NCI-H524 (cell line): ENCODE results near the gene LPCAT1.
"Not testable (repeated sequence)": the region's sequence is repeated elsewhere in the genome, so short reads cannot be mapped to it uniquely, and the experiment has no call there.

Experiments
- DNase-seq, 2 experiments: peaks; one replicate each; lab custom pipeline; 2025; lab: John Stamatoyannopoulos, UW

Gene LPCAT1

DNA sequence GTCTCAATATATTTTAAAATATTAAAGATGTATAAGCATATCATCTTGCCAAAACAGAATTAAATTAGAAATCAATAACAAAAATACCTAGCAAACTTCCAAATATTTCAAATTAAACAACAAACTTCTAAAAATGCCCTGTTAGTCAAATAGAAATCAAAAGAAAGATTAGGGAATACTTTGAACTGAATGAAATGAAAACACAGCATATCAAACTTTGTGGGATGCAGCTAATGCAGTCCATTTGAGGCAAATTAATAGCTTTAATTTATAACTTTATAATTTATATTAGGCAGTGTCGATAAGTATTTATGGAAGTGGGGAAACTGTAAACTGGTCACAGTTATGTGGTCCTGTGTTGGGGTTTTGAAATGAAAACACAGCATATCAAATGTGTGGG lies 95.7 kb downstream of the LPCAT1 start:
- no peak for DNase-seq

DNA sequence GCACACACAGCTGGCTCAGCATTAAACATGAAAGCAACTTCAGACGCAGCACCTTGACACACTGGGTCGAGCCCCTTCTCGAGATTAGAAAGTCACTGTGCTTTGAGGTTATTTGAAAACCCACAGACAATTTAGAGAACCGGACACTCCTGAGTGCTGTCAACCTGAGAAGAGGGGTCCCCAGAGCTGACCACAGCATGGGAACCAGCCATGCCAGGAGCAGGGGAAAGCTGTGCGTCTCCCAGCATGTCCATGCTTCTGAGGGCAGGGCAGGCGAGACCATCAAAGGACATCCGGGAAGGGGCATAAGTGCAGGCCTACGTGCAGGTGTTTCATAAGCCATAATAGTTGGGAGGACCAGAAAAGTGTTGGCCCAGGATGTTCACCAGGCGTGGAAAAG lies 99.0 kb downstream of the LPCAT1 start:
- DNase-seq, result no peak

DNA sequence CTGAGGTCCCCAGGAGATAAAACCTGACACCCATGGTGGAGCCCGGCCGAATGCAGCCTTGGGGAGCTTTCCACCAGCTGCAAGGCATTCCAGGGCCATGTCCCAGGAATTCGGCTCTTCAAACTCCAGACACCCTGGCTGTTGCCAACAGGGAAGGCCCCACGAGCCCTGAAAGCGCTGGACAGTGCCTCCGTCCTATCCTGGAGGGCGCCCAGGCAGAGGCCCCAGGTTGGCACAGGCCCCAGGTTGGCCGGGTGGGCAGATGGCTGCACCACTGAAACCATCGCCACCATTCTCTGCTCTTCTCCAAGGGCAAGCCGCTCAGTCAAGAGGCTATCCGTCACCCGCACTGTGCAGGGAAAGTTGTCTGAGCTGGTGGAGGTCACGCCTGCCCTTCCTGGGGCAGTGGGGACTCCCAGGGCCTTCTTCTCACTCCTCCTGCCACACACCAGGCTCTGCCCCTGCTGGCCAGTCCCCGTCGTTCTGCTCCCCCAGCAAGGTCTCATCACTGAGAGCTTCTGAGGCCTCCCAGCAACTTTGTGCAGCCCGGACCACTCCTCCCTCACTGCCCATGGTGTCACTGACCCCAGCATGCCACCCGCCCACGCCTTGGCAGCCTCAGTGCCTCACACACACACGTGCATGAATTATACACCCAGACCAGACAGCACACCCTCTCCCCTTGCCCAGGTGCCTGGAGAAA lies 99.7 kb downstream of the LPCAT1 start:
- no peak for DNase-seq

DNA sequence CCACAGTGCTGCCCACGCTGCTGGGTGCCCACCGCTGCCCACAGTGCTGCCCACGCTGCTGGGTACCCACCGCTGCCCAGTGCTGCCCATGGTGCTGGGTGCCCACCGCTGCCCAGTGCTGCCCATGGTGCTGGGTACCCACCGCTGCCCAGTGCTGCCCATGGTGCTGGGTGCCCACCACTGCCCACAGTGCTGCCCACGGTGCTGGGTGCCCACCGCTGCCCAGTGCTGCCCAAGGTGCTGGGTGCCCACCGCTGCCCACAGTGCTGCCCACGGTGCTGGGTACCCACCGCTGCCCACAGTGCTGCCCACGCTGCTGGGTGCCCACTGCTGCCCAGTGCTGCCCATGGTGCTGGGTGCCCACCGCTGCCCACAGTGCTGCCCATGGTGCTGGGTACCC lies 101.2 kb downstream of the LPCAT1 start:
- not testable (repeated sequence) for DNase-seq

DNA sequence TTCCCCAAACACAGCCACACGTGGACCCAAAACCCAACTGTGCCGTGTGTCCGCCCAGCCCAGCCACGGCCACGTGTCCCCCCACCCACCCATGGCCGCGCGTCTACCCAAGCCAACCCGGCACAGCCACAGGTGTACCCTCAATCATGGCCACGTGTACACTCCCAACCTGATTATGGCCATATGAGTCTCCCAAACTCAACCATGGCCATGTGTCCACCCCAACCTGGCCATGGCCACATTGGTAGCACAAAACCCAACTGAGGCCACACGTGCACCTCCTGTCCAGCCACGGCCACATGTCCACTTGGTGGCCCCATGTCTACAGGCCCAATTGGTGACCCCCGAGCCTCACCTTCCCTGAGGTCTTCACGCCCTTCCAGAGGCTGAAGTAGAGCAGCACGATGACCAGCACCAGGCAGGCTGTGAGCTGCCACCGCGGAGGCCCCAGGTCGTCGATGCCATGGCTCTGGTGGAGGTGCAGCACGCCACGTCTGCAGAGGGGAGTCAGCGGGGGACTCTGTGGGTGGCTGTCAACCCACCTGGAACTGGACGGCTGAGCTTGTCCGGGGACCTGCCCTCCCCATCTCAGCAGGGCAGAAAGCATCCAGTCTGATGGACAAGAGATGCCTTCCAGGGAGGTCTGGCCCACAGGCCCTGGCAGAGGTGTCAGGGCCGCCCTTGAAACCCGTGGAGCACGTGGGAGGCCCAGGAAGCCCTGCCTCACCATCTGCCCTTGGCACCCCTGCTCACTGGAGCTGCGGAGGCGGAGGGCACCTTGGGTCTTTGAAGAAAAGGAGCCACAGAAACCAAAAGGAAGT lies 102.0 kb downstream of the LPCAT1 start:
- DNase-seq, result no peak

DNA sequence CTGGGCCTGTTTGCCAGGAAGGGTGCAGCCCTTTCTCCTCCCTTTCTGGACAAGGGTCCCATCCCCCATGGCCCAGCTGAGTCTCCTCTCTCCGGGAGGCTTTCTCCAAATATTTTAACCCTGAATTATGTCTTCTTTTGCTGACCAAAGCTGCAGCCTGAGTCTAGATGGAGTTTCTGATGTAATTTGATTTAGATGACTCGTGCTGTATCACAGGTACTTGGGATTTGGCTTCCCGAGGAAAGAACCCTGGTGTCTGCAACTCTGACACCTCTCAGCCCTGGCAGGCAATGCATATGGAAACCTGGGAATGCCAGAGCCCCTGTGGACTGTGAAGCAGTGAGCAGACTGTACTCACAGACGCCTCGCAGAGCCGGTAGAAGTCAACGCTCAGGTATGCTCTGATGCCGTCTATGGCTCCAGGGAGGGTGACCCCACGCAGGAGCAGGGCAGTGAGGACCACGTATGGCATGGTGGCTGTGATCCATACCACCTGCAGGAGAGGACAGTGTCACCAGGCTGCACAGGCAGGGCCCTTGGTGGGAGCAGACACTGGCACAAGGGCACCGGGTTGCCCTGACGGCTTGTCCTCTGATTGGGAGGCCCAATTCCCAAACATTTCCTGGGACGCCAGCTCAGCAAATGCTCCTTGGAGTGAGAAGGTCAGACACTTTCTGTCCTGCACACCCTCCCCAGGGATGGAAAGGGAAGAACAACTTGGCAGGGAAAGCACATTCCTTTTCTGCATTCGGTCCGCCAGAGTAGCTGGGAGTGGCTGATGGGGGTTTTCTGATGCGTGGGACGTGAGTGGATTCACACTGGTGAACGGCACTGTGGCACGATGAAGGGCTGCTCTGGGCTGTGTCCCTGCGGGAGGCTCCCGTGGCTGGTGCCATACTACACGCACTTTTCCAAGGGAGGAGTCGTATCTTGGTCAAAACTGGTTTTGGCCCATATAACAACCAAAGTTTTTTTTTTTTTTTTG lies 103.3 kb downstream of the LPCAT1 start:
- no peak for DNase-seq

DNA sequence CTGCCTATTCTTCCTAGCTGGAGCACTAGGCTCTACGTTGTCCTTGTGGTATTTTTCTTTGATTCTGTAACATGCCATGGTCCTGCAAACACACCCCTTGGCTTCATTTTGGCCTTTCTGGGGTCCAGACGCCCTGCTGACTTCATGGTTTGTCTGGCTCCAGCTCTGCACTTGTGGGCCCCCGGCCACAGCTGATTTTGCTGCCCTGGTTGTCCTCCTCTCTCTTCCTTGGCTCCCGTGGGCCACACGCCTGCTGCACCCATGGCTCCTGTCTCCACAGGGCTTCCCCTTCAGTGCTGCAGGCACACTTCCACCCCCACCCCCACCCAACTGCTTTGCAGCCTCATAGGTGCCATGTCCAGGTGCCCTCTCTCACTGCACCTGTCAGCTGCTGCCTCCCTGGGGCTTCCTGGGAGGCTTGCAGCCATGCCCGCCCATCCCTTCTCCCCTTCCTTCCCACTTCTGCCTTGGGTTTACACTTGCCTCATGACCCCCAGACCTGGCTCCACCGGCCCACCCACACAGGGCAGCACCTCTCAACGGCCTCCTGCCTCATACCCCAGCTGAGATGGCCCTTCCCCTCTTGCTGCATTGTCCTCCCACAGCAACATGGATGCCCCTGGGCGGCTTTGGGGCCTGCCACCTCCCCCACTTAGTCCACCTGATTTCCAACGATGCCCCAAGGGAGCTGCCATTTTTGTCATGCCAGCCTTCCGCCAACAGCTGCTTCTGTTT lies 104.1 kb downstream of the LPCAT1 start:
- no peak for DNase-seq

DNA sequence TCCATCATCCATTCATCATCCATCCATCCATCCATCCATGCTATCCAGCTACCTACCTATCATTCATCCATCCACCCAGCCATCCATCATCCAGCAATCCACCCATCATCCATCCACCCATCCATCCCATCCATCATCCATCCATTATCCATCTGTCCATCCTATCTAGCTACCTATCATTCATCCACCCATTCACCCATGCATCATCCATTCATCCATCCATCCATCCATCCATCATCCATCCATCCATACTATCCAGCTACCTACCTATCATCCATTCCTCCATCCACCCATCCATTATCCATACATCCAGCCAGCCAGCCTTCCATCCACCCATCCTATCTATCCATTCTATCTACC lies 104.9 kb downstream of the LPCAT1 start:
- no peak for DNase-seq

DNA sequence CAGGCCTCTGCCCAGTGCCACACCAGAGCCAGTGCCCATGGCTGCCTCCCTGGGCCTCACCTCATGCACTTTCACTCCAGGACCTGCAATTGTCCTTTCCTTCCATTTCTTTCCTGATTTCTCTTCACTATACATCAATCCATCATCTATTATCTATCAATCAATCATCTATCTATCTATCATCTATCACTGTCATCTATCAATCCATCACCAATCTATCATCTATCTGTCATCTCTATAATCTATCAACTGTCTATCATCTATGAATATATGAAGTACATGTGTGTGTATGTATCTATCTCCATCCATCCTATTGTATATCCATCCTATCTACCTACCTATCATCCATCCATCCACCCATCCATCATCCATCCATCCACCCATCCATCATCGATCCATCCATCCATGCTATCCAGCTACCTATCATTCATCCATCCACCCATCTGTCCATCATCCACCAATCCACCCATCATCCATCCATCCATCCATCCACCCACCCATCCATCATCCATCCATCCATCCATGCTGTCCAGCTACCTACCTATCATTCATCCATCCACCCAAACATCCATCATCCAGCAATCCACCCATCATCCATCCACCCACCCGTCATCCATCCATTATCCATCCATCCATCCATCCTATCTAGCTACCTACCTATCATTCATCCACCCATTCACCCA lies 105.4 kb downstream of the LPCAT1 start:
- no peak for DNase-seq

DNA sequence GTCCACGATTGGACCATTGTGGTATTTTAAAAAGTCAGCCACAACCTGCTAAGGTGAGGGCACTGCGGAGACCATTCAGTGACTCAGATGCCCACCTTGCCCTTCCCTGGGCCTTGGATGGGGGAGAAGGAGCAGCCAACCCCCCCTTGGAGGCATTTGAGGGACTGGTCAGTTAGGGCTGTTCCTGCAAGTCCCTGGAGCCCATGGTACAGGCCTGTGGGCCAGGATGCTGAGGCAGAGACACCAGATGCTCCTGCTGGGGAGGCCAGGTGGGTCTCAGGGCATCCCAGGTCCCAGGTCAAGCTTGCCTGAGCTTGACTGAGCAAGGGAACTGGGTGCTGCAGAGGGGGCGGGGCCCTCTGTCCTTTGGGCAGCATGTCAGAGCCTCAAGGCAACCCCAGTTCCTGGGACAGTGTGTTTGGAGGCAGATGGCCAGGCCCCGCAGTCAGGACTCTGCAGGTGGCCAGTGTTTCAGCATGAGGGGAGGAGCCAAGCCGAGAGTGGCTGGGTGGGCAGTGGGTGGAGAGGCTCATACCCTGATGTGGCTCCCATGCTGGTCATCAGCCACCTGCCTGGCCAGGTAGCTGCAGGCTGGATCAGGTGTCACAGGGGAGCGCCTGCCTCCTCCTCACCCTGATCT lies 106.1 kb downstream of the LPCAT1 start:
- no peak for DNase-seq

DNA sequence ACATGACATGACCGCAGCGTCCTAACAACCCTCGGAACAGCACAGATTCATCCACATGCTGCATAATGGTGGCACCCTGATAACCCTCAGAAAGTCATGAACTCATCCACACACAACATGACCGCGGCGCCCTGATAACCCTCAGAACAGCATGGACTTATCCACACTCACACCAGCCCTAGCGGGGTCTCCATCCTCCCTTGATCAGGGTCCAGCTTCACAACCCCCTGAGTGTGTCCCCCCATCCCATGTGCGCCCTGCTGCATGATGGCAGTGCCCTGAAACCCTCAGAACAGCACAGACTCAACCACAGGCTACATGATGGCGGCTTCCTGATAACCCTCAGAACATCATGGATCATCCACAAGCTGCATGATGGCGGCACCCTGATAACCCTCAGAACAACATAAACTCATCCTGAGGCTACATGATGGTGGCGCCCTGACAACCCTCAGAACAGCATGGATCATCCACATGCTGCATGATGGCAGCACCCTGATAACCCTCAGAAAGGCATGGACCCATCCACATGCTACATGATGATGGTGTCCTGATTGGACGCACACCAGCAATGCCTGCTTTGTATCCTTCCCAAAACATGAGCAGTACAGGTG lies 106.8 kb downstream of the LPCAT1 start:
- DNase-seq, result no peak

DNA sequence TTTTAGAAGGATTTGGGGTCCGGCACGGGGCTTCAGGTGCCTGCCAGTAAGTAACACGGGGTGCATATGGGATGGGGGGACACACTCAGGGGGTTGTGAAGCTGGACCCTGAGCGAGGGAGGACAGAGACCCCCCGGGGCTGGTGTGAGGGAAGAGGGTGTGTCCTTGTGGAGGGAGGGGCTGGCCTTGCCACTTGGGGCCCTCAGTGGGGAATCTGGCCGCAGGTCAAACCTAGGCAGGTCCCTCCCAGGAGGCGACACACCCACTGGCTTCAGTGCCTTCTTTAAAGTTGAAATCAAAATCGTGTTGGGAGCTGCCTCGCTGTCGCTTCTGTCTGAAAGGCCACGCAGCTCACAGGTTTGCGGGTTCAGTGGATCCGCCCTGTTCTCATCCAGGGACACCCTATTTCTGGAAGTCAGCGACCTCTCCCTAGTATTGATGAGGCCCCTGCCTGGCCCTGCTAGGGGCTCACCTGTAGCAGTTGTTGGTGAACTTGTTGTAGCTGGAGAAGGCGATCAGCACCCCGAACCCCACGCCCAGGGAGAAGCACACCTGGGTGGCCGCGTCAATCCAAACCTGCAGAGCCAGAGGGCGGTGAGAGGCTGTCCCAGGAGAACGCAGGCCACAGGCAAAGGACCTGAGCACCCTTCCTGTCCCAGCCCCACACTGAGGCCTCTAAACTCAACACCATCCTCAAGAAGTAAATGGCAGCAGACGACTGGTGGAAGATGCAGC lies 108.0 kb downstream of the LPCAT1 start:
- no peak for DNase-seq

DNA sequence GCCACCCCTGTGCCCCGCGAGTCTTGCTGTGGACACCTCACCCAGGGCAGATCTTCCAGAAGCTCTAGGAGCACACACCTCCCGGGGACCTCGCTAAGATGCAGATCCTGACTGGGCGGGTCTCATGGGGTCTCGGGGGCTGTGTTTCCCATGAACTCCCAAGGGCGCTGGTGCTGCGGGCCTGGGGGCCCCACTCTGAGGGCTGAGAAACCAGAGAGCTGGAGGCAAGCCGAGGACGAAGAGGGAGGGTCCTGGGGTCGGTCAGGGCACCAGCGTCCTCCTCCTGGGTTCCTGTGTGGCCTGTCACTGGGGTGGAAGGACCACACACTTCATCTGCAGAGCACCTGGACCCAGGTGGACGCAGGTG lies 108.7 kb downstream of the LPCAT1 start:
- DNase-seq, result no peak

DNA sequence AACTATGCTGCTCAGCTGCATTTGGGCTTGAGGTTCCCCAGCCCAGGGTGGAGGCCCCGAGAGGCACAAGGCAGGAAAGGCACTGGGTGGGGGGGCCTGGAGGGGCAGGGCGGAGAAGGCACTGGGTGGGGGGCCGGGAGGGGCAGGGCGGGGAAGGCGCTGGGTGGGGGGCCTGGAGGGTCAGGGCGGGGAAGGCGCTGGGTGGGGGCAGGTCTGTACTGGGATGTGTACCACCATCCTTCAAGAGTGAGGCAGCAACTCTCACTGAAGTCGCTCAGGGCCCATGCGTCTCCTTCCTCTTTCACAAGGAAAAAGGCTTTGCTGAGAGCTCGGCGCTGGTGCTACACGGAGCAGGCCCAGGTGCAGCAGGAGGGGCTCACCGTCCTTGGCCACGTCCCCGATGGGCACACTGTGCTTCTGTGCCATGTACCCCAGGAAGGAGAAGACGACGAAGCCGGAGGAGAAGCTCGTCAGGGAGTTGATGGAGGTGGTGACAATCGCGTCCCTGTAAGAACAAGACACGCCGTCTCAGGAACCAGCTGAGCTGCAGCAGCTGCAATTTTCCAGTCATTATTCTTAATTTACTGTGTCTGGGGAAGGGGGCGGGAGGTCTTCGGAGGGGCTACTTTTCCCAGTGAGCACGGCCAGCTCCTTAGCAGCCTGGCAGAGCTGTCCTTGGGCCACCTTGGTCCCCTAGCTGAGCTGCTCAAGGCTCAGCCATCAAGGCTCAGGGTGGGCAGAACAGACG lies 109.3 kb downstream of the LPCAT1 start:
- DNase-seq, result no peak

DNA sequence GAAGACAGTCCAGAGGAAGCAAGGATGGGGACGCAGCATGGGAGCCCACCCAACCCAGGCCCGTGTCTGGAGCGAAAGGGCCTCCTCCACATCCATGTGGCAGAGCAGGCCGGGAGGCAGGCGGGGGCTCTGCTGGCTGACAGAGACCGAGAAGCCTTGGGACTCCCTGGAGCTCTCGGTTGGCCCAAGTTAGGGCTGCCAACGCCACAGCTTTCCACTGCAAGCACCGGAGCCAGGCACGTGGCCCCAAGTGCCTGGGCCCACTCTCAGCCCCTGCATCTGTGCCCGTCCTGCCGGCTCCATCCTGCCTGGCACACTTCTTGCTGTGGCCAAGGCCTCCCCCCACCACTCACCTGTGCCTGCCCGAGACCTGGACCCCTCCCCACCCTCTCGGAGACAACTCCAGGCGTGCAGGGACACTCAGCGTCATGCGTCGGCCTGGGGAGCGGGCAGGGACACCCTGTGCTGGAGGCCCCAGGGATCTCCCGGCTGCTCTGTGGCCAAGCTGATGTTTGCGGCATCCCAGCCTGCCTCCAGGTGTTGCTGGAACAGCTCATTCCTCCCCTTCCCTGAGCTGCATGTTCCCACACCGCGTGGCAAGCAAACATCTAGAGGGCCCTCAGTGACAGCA lies 110.0 kb downstream of the LPCAT1 start:
- no peak for DNase-seq

DNA sequence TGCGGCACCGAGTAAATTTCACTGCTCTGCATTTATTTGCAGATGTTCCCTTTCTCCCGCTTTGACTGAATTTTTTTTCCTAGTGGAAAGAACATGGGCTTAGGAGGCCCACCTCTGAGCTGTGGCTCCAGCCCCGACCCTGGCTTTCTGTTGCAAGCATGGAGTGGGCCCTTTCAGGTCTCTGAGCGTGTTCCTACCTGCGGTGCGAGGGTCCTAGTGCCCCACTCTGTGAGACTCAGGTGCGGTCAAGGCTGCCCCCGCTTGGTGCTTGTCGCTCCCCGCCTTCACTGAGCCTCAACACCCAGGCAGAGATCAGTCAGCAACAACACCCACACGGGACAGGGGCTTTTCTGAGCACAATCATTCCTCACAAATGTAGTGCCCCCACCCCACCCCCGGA lies 110.5 kb downstream of the LPCAT1 start:
- no peak for DNase-seq

DNA sequence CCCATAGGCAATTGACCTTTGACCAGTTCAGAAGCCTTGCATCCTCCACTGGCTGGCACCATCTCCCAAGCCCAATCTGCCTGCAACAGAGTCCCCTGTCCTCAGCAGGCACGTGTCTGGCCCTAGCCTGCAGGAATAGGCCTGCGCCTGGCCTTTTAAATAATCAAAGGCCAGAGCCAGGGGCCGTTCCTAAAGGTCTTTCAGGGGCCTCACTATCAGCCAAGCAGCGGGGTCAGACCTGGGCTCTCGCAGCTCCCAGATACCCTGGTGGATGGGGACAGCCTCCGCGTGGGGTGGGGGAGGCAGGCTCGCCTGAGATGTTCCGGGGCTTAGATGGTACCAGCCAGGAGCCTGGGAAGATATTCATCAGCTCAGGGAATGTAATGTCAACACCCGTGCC lies 111.1 kb downstream of the LPCAT1 start:
- no peak for DNase-seq

DNA sequence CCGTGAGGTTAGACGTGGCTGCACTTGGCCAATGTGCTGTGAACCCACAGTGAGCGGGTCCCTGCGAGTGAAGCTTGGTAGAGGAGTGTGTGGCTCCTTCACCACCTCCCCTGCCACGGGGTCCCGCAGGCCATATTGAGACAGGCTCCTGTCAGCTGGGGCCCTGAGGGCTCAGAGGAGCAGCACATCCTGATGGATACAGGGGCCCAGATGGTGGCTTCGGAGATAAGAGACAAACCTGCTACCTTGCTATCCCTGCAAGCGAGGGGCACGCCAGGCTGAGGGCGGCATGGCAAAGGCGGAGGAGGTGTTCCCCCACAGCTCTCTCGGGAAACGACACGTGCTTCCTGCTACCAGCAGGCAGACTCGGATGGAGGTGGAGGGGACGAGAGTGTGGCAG lies 111.6 kb downstream of the LPCAT1 start:
- DNase-seq, result no peak
